ENCODE results near the gene SPDYE5. TPM values are rescaled to one million over a fixed set of nuclear protein-coding genes. Genes with fewer than 3 reads are reported as not detected.

Gene SPDYE5
- total RNA-seq, 1 donor from 2014 or later = not detected

DNA sequence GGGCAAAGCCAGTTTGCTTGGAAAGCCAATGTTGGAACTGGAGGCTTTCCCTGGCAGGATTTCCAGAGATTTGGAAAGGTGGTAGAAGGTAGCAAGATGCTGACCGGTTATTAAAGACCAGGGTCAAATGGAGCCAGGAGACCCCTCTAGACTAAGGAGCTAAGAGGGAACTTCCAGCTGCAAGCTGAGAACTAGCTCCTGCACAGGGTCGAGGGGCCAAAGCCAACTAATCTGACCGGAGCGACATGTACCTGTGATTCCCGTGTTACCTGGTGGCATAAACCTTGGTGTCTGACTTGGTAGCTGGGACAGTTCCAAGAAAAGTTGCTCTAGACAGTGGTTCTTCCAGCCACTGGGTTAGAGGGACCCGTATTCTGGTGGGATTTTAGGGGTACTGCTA is 41.8 kb downstream of the SPDYE5 start:
- intact Hi-C loops (cut with DNase I) = no loop called here
- no peak for ATAC-seq

DNA sequence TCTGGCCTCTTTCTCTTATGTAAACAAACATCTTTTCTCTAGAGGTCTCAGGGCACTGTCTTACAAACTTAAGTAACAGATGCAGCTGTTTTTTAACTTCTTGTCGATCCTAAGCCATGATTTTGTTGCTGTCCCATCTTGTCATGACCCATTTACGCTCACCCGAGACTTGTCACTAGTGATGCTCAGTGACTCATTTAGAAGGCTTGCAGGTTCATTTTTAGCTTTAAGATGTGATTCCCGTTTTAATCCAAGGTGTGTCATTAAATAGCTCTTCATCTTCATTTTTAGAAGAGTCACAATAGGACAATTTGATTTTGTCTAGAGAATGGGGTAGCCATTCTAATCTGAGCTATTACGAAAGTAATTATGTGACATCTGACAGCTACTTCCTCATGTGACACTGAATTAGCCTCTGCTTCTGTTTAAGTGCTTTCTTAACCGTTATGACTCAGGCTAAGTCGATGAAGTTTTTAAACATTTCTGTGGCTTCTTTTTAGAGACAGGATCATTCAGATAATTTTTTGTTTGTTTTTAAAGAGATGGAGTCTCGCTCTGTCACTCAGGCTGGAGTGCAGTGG is 42.7 kb downstream of the SPDYE5 start:
- ATAC-seq = no peak
- DNase-seq (ENCODE audit: missing footprints) = no peak
- intact Hi-C loops (cut with DNase I) = no loop called here

More for the DNA sequence above, 41.8 kb downstream of the SPDYE5 start:
- DNase-seq (ENCODE audit: missing footprints) = no peak

DNA sequence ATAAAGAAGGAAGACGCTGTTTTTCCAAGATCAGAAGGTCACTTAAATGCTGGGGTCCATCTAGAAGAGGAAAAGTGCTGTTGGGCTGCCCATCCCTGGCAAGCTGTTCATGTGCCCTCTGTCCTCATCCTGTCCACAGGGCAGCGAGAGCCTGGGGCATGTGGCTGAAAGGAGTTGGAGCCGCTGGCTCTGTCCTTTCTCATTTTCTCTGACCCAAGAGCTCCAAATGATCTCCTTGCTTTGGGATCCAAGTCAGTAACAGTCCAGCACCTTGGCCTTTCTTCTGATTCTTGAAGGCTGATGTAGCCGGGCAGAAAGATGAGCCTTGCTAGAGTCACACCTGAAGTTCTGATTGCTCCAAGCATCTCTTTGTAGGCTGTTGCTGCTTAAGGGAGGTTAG is 44.4 kb downstream of the SPDYE5 start:
- intact Hi-C loops (cut with DNase I) = no loop called here
- ATAC-seq = no peak
- no peak for DNase-seq (ENCODE audit: missing footprints)

DNA sequence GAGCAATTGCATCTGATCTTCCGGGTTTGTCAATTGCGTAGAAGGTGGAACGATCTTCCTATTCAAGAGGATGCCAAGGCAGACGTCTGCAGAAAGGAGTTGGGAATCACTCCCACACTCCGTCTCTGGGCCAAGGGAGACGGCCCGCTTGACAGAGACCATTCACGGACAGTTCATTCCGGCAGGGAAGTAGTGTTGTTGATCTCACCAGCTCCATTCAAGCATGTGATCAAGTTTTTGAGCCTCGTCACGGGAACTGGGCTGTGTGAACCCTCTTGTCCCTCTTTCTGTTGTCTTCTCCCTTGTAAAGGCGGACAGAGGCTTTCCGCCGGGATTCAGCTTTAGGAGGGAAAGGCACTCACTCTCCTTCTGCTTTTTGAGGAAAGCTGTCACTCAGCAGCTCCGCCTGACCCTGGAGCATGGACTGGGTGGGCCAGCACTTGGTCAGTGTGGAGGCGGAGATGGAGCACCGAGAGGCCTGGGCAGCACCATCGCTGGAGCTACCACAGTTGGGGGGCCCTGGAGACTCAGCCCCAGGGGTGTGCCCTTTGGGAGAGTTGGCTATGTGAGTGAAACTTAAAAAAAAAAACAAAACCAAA is 44.9 kb downstream of the SPDYE5 start:
- ATAC-seq (no peak), DNase-seq (ENCODE audit: missing footprints) (no peak)
- intact Hi-C loops (cut with DNase I) = no loop called here

DNA sequence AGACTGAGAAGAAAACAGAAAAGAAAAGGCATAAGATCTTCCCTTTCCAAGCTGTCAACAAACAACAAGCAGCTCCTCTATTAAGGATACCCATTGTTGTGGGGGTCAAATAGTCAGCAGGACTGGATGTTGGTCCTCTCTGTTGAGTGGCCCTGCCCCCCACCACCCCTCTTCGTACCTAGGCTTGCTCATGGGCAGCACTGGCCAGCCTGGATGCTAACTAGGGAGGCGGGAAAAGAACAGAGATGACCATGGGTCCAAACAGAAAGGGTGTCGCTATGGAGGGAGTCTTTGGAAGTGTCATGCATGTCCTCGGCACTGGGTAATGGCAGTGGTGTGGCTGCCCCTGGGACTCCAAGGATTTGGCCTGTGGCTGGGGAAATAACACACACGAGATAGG is 45.6 kb downstream of the SPDYE5 start:
- no peak for ATAC-seq
- no peak for DNase-seq (ENCODE audit: missing footprints)
- intact Hi-C loops (cut with DNase I) = no loop called here

DNA sequence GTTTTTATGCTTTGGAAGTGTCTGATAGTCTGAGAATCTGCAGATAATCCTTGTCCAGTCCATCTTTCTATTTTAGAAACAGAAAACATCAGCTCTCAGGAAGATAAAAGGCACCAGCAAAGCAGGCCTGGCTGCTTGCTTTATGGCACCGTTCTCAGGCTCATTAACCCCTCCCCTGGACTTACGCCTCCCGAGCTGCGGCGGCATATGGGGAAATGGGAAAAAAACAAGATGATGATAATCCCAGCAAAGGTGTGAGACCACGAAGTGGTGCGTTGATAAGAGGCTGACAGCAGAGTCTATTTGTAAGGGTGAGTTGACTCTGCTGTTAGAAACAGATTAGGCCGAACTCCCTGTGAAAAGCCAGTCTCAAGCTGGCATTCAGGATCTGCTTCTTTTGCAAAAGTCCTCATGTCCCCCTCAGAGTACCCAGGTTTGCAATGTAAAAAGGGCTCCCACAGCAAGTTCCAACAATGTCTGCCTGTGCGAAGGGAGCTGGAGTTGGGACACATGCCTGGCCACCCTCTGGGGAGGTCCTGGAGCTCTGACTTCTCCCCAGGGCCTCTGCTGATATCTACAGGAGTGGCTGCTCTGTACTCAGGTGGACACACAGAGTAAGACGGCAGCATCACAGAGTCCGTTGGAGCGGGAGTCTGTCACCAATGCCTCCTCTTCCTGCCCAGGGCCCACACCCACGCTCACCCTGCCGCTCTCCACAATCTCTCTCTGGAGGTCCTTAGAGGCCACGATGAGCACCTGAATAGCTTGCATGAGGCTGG is 54.3 kb downstream of the SPDYE5 start:
- intact Hi-C loops (cut with DNase I) = no loop called here
- DNase-seq (ENCODE audit: missing footprints) (no peak), ATAC-seq (no peak)

Other genes starting within 250 kb of the SPDYE5 start
- 0.41 TPM for gene TRIM73, start 96.7 kb upstream of the SPDYE5 start, total RNA-seq
- 19.4 TPM for gene POM121C, start 6.0 kb upstream of the SPDYE5 start, total RNA-seq
- gene HIP1, start 246.6 kb downstream of the SPDYE5 start, total RNA-seq = 18.0 TPM